Measurements from ENCODE around the gene PDCL2. TPM values are rescaled to one million over a fixed set of nuclear protein-coding genes. Genes with fewer than 3 reads are reported as not detected.
A peak's percentile ranks its signal among the peaks of the same experiment; 100 is the strongest.

PDCL2 gene
- total RNA-seq, 4 donors from 2014 or later = not detected

GRCh38 chr4:55549888-55550287 is 42.2 kb downstream of the PDCL2 start:
- no peak for TF ChIP-seq POLR2A (IDR thresholded peaks at IDR 0.05)
- 47% methylated on average over 2 of the region's 2 CpGs for WGBS
- DNase-seq (ENCODE audit: low spot score in 2 of 2) = no peak
- H3K9me3 ChIP-seq = no peaks in the 10 kb centered on the region
- H3K36me3 ChIP-seq = no peaks in the 10 kb centered on the region
- peaks cover 16% of the 10 kb centered on the region for H3K4me1 ChIP-seq
- H3K27ac ChIP-seq = no peak overlapping the region
- H3K27me3 ChIP-seq = no peaks in the 10 kb centered on the region
- H3K4me3 ChIP-seq = no peak overlapping the region

DNA sequence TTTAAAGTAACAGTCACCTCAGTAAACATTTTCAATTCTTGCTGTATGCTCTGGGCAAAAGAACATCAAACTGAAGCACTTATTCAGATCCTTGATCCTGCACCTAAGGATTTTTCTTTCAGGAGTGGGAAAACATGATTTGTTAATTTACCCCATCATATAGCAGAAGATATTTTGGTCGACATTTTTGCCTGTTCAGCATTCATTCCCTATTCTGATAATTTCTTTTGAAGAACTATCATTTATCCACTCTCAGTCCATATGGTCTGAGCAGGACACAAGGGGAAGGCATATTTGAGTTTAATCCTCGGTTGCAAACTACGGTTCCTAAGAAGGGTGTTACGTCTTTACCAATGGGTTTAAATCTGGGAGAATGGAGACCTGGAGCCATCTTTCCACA is 44.1 kb downstream of the PDCL2 start:
- 78% methylated on average over 4 of the region's 4 CpGs for WGBS
- no peaks in the 10 kb centered on the region for H3K9me3 ChIP-seq
- H3K27me3 ChIP-seq = no peaks in the 10 kb centered on the region
- peaks cover 16% of the 10 kb centered on the region for H3K4me1 ChIP-seq
- no peaks in the 10 kb centered on the region for H3K36me3 ChIP-seq
- TF ChIP-seq POLR2AphosphoS5 (IDR thresholded peaks at IDR 0.05) = no peak
- no peak for TF ChIP-seq EP300 (IDR thresholded peaks at IDR 0.05)
- TF ChIP-seq, protein P1, sequence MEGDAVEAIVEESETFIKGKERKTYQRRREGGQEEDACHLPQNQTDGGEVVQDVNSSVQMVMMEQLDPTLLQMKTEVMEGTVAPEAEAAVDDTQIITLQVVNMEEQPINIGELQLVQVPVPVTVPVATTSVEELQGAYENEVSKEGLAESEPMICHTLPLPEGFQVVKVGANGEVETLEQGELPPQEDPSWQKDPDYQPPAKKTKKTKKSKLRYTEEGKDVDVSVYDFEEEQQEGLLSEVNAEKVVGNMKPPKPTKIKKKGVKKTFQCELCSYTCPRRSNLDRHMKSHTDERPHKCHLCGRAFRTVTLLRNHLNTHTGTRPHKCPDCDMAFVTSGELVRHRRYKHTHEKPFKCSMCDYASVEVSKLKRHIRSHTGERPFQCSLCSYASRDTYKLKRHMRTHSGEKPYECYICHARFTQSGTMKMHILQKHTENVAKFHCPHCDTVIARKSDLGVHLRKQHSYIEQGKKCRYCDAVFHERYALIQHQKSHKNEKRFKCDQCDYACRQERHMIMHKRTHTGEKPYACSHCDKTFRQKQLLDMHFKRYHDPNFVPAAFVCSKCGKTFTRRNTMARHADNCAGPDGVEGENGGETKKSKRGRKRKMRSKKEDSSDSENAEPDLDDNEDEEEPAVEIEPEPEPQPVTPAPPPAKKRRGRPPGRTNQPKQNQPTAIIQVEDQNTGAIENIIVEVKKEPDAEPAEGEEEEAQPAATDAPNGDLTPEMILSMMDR (IDR thresholded peaks at IDR 0.05) = no peak
- TF ChIP-seq POLR2A (IDR thresholded peaks at IDR 0.05) = no peak
- no peak overlapping the region for H3K27ac ChIP-seq
- peak overlapping the region; percentile 90 for H3K4me3 ChIP-seq
- DNase-seq (ENCODE audit: low spot score in 2 of 2) = no peak

DNA sequence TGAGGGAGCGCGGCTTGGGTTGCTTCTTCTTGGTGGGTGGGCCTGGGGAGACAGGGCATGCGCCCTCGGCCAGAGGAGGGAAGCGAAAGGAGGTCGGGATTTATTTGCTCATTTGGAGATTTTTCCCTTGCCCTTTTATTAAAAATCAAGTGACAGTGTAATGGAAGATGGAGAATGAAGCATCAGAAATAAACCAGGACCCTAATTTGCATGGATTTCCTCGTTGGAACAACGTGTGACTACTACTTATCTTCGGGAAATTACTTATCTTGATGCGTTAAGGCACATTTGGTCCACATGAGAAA is 44.6 kb downstream of the PDCL2 start:
- DNase-seq (ENCODE audit: low spot score in 2 of 2) = no peak
- Histone ChIP-seq H3K27me3 (no peaks in the 10 kb centered on the region), H3K27ac (peak overlapping the region; percentile 96), H3K36me3 (no peaks in the 10 kb centered on the region), H3K4me1 (peaks cover 16% of the 10 kb centered on the region), H3K4me3 (peak overlapping the region; percentile 90), H3K9me3 (no peaks in the 10 kb centered on the region)
- under 1% methylated on average over 10 of the region's 10 CpGs for WGBS
- TF ChIP-seq, protein P1 (IDR thresholded peaks at IDR 0.05) = no peak
- TF ChIP-seq POLR2AphosphoS5 (IDR thresholded peaks at IDR 0.05) (no peak), EP300 (IDR thresholded peaks at IDR 0.05) (no peak), POLR2A (IDR thresholded peaks at IDR 0.05) (no peak)

GRCh38 chr4:55546756-55547465 is 45.1 kb downstream of the PDCL2 start, which contains the start of gene CLOCK:
Gene CLOCK, minus strand, starts transcription at chr4:55546909. Its CDS starts 64,124 bp downstream, at chr4:55482785.
- peaks cover 16% of the 10 kb centered on the region for H3K4me1 ChIP-seq
- peak within 1 kb of the TSS; percentile 90 for H3K4me3 ChIP-seq
- no peaks in the 10 kb centered on the region for H3K27me3 ChIP-seq
- no peaks in the 10 kb centered on the region for H3K36me3 ChIP-seq
- DNase-seq (ENCODE audit: low spot score in 2 of 2) = peak; percentile 92 to 93
- H3K9me3 ChIP-seq = no peaks in the 10 kb centered on the region
- TF ChIP-seq, protein P1 (IDR thresholded peaks at IDR 0.05) = peak; percentile 42 to 67
- TF ChIP-seq POLR2AphosphoS5 (IDR thresholded peaks at IDR 0.05) = no peak
- TF ChIP-seq POLR2A (IDR thresholded peaks at IDR 0.05) = peak in 1 of 2 donors; percentile 42
- WGBS = 0% methylated on average over 18 of the region's 71 CpGs
- H3K27ac ChIP-seq = peak within 1 kb of the TSS; percentile 96

DNA sequence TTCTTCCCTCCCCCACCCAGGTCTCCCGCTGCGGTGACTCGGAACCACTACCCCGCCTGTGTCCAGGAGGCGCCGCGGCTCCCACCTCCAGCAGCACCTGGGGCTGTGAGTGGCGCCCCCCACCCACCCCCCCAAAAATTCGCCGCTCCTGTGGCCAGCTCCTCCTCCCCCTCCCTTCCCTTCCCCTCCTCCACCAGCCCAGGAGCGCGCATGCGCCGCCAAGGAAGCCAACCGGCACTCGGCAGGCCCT is 45.6 kb downstream of the PDCL2 start:
- H3K27ac ChIP-seq = peak overlapping the region; percentile 96
- TF ChIP-seq EP300 (IDR thresholded peaks at IDR 0.05) (no peak), POLR2AphosphoS5 (IDR thresholded peaks at IDR 0.05) (no peak), POLR2A (IDR thresholded peaks at IDR 0.05) (no peak)
- TF ChIP-seq, protein P1 (IDR thresholded peaks at IDR 0.05) = no peak
- H3K27me3 ChIP-seq = no peaks in the 10 kb centered on the region
- no peaks in the 10 kb centered on the region for H3K36me3 ChIP-seq
- H3K9me3 ChIP-seq = no peaks in the 10 kb centered on the region
- no peak for DNase-seq (ENCODE audit: low spot score in 2 of 2)
- WGBS = no CpG with 5 or more reads among the region's 16 CpGs
- peak overlapping the region; percentile 90 for H3K4me3 ChIP-seq
- peaks cover 16% of the 10 kb centered on the region for H3K4me1 ChIP-seq

All from suprapubic skin (tissue), 4 donors.